Right cardiac atrium (tissue), 5 donors: ENCODE results near the gene DAAM1. TPM values are rescaled to one million over a fixed set of nuclear protein-coding genes. Genes with fewer than 3 reads are reported as not detected.

Source experiments
- ATAC-seq, 2 donors: fragments of 200-7000 bp; cut with Tn5 transposase; one replicate each; pipeline versions ENCODE4 v1.8.0 to v1.9.1; 2020; ENCODE audit warnings: moderate library complexity in 2 of 2, mild to moderate bottlenecking in 1 of 2
- DNase-seq, 3 donors: peaks; one replicate each; pipeline ENCODE4 v3.0.0-alpha.2; 2020
- H3K27ac ChIP-seq: one replicate; pipeline ENCODE4 v1.5.1; 2013; ENCODE audit warnings: mild to moderate bottlenecking, low read length, control low read depth, moderate library complexity
- H3K27me3 ChIP-seq: one replicate; pipeline ENCODE4 v1.6.1; 2013; ENCODE audit not compliant: control insufficient read depth, insufficient read depth
- H3K4me1 ChIP-seq: one replicate; pipeline ENCODE4 v1.6.1; 2013; ENCODE audit warnings: low read length; ENCODE audit not compliant: control insufficient read depth, insufficient read depth
- H3K4me3 ChIP-seq: one replicate; pipeline ENCODE4 v1.5.1; 2013; ENCODE audit warnings: low read length, control low read depth
- H3K9me3 ChIP-seq: one replicate; pipeline ENCODE4 v1.6.1; 2013; ENCODE audit warnings: low read length; ENCODE audit not compliant: control insufficient read depth
- WGBS: extraction: QIAGEN DNeasy Blood & Tissue Kit; methylation state at CpG from one replicate; pipeline ENCODE4 v1.1.7; 2013; 5-methylcytosine and 5-hydroxymethylcytosine counted together
- intact Hi-C, 4 donors: fragments of 100-400 bp; cut with DNase I; formaldehyde crosslinking; loops; one replicate each; pipeline versions ENCODE4 v1.11.0 to v1.14.0; 2022 to 2023
- polyA plus RNA-seq: library from polyadenylated mRNA; stranded (reverse); fragments of 200-250 nt; gene quantifications from one replicate; pipeline ENCODE4 v1.2.3, GENCODE V29; 2013
- total RNA-seq, 4 donors: library from RNA; stranded (reverse); fragmentation: NEBNext Ultra II Directional; extraction: Animal tissue kit (Norgen Biotek cat#: 25700); gene quantifications; one replicate each; pipeline ENCODE4 v1.2.1, GENCODE V29; 2021
- donor health status: healthy with polysubstance abuse.
- donor health status: DM: no; HTN: yes; CAD: no.
- donor health status: DM: no; HTN: no; CAD: no.
- donor health status: DM: no; HTN: yes; CAD: no; lungs with severe emphysema.
- donor health status: DM: yes; HTN: yes; CAD: no.

DAAM1 gene
- total and polyA plus RNA-seq, 5 donors, result 30.7 to 152 (median 107) TPM

GRCh38 chr14:59292028-59292427, 103.6 kb downstream of the DAAM1 start:
- peaks cover 17% of the 10 kb centered on the region for H3K4me1 ChIP-seq
- no peaks in the 10 kb centered on the region for H3K27me3 ChIP-seq
- WGBS, result 93% methylated on average over 1 of the region's 1 CpG
- ATAC-seq, result no peak
- no peak for DNase-seq
- no peak overlapping the region for H3K27ac ChIP-seq
- no peaks in the 10 kb centered on the region for H3K9me3 ChIP-seq
- intact Hi-C loops, result no loop called here
- H3K4me3 ChIP-seq, result no peak overlapping the region

GRCh38 chr14:59292921-59293534, 104.6 kb downstream of the DAAM1 start:
- ATAC-seq (no peak), DNase-seq (no peak)
- WGBS, result 63% methylated on average over 4 of the region's 4 CpGs
- Histone ChIP-seq H3K27me3 (no peaks in the 10 kb centered on the region), H3K4me3 (no peak overlapping the region), H3K27ac (peak overlapping the region; percentile 60), H3K9me3 (no peaks in the 10 kb centered on the region), H3K4me1 (peaks cover 17% of the 10 kb centered on the region)
- intact Hi-C loops, result no loop called here

- peak; percentile 93 to 95 for ATAC-seq
- peak overlapping the region; percentile 11 for H3K27ac ChIP-seq
- H3K4me1 ChIP-seq, result peaks cover 17% of the 10 kb centered on the region
- no peaks in the 10 kb centered on the region for H3K27me3 ChIP-seq
- 42% methylated on average over 8 of the region's 8 CpGs for WGBS
- intact Hi-C loops, result no loop called here
- peak; percentile 81 to 91 (median 88) for DNase-seq
- no peaks in the 10 kb centered on the region for H3K9me3 ChIP-seq
- no peak overlapping the region for H3K4me3 ChIP-seq
These were observed 105.6 kb downstream of the DAAM1 start for GRCh38 chr14:59293935-59294661.

GRCh38 chr14:59294662-59294992, 106.2 kb downstream of the DAAM1 start:
- WGBS, result 53% methylated on average over 1 of the region's 1 CpG
- Histone ChIP-seq H3K9me3 (no peaks in the 10 kb centered on the region), H3K4me3 (no peak overlapping the region), H3K27me3 (no peaks in the 10 kb centered on the region), H3K27ac (no peak overlapping the region), H3K4me1 (peaks cover 17% of the 10 kb centered on the region)
- ATAC-seq (peak; percentile 1 to 5), DNase-seq (no peak)
- intact Hi-C loops, result no loop called here

- no peaks in the 10 kb centered on the region for H3K9me3 ChIP-seq
- DNase-seq (no peak), ATAC-seq (no peak)
- H3K27me3 ChIP-seq, result no peaks in the 10 kb centered on the region
- intact Hi-C loops, result no loop called here
- no peak overlapping the region for H3K4me3 ChIP-seq
- H3K27ac ChIP-seq, result no peak overlapping the region
- H3K4me1 ChIP-seq, result peaks cover 17% of the 10 kb centered on the region
These were observed 107.5 kb downstream of the DAAM1 start for GRCh38 chr14:59295951-59296350.

- Histone ChIP-seq H3K27ac (peak overlapping the region; percentile 72), H3K27me3 (no peaks in the 10 kb centered on the region), H3K4me1 (peaks cover 19% of the 10 kb centered on the region), H3K4me3 (no peak overlapping the region), H3K9me3 (no peaks in the 10 kb centered on the region)
- intact Hi-C loops, result no loop called here
- DNase-seq (no peak), ATAC-seq (no peak)
- 59% methylated on average over 2 of the region's 2 CpGs for WGBS
These were observed 108.0 kb downstream of the DAAM1 start for GRCh38 chr14:59296508-59296907.

GRCh38 chr14:59297071-59297776, 108.8 kb downstream of the DAAM1 start:
- Histone ChIP-seq H3K4me3 (no peak overlapping the region), H3K4me1 (peaks cover 19% of the 10 kb centered on the region), H3K27ac (peak overlapping the region; percentile 74), H3K9me3 (no peaks in the 10 kb centered on the region), H3K27me3 (no peaks in the 10 kb centered on the region)
- DNase-seq, result peak in 1 of 3 donors; percentile 54
- no peak for ATAC-seq
- intact Hi-C loops, result no loop called here
- WGBS, result 24% methylated on average over 5 of the region's 5 CpGs

GRCh38 chr14:59299731-59300130, 111.3 kb downstream of the DAAM1 start:
- ATAC-seq, result no peak
- Histone ChIP-seq H3K27me3 (no peaks in the 10 kb centered on the region), H3K4me1 (peaks cover 13% of the 10 kb centered on the region), H3K9me3 (no peaks in the 10 kb centered on the region), H3K4me3 (no peak overlapping the region), H3K27ac (no peak overlapping the region)
- intact Hi-C loops, result no loop called here
- 74% methylated on average over 1 of the region's 1 CpG for WGBS
- no peak for DNase-seq

- peaks cover 14% of the 10 kb centered on the region for H3K4me1 ChIP-seq
- intact Hi-C loops, result no loop called here
- H3K27me3 ChIP-seq, result no peaks in the 10 kb centered on the region
- DNase-seq (no peak), ATAC-seq (no peak)
- H3K9me3 ChIP-seq, result no peaks in the 10 kb centered on the region
- H3K4me3 ChIP-seq, result no peak overlapping the region
- H3K27ac ChIP-seq, result no peak overlapping the region
- 66% methylated on average over 6 of the region's 6 CpGs for WGBS
These were observed 112.9 kb downstream of the DAAM1 start for GRCh38 chr14:59301354-59301753.

GRCh38 chr14:59302313-59302712, 113.8 kb downstream of the DAAM1 start:
- Histone ChIP-seq H3K27me3 (no peaks in the 10 kb centered on the region), H3K27ac (no peak overlapping the region), H3K4me3 (no peak overlapping the region), H3K9me3 (no peaks in the 10 kb centered on the region), H3K4me1 (peaks cover 9% of the 10 kb centered on the region)
- ATAC-seq (peak; percentile 18 to 23), DNase-seq (no peak)
- intact Hi-C loops, result no loop called here
- WGBS, result 83% methylated on average over 2 of the region's 2 CpGs

- H3K27ac ChIP-seq, result no peak overlapping the region
- intact Hi-C loops, result no loop called here
- ATAC-seq (no peak), DNase-seq (no peak)
- no peaks in the 10 kb centered on the region for H3K27me3 ChIP-seq
- H3K9me3 ChIP-seq, result no peaks in the 10 kb centered on the region
- 87% methylated on average over 2 of the region's 2 CpGs for WGBS
- H3K4me1 ChIP-seq, result peaks cover 9% of the 10 kb centered on the region
- H3K4me3 ChIP-seq, result no peak overlapping the region
These were observed 114.7 kb downstream of the DAAM1 start for GRCh38 chr14:59303216-59303615.
